AG08395 (cell line): Measurements from ENCODE around the gene YBEY.
A peak's percentile ranks its signal among the peaks of the same experiment; 100 is the strongest.
"Not testable (repeated sequence)": the region's sequence is repeated elsewhere in the genome, so short reads cannot be mapped to it uniquely, and the experiment has no call there.

ENCODE experiments used
- DNase-seq: peaks from one replicate; pipeline ENCODE4 v3.0.0; 2012; ENCODE audit warnings: mixed read lengths, low spot score

YBEY gene, protein sequence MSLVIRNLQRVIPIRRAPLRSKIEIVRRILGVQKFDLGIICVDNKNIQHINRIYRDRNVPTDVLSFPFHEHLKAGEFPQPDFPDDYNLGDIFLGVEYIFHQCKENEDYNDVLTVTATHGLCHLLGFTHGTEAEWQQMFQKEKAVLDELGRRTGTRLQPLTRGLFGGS

DNA sequence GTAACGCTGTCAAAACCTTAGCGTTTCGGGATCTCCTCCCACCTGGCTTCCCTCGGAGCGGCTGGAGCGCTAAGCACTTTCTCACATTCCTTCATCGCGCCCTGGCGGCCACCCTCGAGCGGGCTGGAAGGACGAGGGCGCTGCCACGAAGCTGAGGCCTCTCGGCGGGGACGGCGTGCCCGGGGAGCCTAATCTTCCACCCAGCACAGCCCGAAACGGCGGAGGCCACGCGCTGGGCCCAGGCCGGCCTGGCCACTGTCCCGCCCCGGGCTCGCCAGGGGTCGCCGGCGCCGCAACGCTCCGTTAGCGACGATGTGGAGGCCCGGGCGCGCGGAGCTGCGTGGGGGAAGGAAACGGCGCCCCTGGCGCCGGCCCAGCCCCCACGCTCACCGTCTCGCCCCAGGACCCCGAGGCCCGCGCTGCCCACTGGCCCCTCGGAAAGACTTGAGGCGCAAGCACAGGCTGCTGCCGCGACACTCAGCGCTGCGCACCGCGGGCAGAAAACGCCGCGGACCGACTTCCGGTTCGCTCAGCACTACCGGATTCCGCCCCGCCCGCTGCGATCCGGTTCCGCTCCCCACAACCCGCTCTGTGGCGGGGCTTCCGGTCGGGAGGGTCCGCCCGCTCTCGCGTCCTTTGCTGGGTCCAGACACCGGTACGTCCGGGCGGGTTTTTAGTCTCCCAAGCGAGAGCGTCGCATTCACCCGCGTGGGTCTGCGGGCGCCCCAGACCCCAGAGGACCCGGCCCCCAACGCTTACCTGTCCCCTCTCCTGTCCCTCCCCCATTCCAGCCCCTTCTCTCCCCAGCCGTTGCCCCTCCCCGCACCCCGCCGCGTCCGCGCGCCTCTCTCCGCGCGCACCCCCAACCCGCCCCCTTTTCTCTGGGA lies at the start of gene YBEY:
YBEY (plus strand) TSS at position 582 of the 887 bp plus-strand sequence. CDS start 572 bp downstream, outside the sequence.
- peak; percentile 94 for DNase-seq

DNA sequence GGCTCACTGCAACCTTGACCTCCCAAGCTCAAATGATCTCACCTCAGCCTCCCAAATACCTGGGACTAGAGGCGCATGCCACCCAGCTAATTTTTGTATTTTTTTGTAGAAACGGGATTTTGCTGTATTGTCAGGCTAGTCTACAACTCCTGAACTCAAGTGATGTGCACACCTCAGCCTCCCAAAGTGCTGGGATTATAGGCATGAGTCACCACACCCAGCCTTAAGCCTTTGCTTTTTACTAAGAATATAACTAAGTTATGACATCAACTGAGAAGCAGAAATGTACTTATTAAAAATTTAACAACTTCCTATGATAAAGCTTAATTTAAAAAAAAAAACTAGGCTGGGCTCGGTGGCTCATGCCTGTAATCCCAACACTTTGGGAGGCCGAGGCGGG lies 48.7 kb upstream of the YBEY start:
- DNase-seq, result no peak

DNA sequence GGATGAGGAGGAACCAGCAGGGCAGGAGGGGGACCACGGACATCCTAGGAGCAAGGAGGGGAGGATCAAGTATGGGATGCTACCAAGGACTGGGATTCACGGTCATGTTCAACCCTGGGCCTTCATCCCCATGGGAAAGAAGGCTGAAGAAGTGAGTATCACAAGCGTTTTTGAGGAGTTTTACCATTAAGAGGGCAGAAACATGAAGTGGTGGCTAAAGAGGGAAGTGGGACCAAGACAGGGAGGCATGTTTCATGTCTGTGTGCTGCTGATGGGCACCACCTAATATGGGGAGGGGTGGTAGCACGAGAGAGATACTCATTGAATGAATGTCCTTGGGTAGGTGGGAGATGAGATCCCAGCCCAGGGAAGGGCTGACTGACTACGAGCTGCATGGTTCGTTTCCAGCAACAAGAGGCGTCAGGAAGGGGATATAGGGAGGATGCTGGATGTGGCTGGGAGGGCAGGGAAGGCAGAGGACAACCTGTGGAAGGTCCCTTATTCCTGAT lies 46.3 kb upstream of the YBEY start:
- DNase-seq, result no peak

DNA sequence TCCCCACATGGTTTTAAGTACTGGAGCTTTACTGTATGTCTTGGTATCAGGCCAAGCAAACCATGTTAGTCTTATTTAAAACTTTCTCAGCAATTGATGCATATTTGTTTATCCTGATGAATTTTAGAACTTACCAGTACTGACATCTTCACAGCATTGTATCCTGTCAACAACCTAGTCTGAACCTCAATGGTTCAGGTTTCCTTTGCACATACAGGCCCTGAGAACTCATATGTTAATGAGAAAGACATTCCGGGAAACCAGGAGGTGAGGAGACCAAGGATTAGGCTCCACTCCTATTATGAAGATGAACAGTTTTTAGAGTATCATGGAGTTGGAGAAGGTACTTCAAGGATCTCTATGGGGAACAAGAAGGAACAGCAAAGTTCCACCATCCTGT lies 44.6 kb upstream of the YBEY start:
- not testable (repeated sequence) for DNase-seq

DNA sequence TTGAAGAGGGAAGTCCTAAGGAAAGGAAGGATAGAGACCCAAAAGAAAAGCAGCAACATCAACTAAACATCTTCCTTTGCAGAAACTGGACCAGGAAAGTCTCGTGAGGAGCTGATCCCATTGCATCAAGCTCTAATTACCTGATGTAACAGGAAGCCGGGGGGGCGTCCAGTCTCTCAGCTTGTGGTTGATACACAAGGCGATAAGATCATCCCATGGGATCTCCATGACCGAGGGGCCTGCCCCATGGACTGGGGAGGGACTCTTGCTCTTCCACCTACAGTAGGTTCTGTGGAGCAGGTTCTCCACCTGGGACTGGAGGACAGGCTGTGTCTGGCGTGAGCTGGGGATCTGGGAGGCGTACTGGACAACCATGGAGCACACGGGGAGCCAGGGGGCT lies 42.8 kb upstream of the YBEY start:
- DNase-seq, result no peak

DNA sequence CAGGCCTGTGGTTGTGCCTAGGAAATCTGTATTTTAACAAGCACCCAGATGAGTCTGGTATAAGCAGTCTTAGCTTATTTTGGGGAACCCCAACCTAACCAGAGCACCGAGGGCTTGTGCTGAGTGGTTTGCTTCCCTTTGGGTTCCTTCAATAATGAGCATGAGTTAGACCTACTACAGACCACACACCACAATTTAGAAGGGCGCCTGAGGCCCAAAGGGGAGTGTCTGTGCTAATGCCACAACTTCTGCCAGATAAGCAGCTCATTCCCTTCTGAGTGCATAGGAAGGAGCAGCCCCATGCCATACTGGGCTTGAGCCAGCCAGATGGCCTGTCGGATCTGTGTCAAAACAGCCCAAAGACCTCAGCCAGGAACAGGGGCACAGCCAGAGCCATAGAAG lies 42.2 kb upstream of the YBEY start:
- DNase-seq, result no peak

DNA sequence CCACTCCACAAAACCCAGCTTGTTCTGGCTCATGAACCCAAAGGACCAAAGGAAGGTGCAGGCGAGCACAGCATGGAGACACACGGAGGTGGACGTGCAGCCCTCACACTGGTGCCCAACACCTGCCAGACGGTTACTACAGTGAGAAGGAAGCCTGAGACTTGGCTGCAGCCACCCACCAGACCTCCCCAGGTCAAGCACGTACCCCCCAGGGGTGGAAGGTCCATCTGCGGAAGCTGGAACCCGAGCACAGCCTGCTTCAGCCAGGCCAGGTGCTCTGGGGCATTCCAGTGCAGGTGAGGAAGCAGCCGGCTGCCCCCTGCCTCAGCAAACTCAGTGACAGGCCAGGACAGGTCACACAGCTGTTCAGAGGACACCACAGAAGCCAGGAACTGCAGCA lies 41.5 kb upstream of the YBEY start:
- no peak for DNase-seq

DNA sequence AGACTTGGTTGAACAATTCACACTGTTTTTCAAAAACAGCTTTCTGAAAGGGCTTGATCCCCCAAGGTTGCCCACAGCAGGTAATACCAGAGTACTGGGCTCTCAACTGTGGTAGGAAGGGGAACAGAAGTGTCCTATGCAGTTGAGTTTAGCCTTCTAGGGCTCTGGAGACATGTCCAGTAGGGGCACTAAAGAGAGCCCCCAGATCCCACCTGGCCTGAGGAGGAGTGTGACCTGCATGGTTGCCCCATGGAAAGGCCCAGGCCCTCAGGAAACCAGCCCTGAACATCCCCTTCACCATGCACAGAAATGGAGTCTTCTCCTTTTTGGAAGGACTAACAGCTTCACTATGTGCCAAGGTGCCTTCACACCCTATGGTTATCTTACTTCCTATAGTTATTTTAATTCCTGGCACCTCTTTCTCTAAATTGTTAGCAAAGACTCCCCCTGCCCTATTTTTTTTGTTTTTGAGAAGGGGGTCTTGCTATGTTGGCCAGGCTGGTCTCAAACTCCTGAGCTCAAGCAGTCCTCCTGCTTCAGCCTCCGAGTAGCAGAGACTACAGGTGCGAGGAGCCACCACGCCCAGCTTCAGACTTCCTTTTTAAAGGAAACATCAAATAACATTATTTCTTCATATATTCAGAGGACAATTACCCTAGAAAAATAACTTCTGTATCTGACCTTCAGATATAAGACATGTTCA lies 40.8 kb upstream of the YBEY start:
- no peak for DNase-seq

DNA sequence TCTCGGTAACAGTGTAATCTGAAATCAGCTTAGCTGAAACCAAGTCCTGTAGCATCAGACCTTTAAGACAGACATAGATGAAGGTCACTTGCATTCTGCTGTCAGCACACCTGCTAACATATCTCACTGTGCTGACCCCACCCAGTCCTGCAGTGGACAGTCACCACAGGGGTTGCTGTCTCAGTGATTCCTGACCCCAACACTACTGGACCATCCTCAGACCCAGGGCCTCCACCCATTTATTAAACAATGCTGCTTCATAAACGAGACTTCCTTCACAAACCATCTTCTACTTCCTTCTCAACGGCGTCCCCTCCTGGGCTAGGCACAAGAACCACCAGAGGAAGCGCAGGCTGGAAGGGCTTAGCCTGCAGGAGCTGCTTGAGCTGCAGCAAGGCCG lies 39.8 kb upstream of the YBEY start:
- DNase-seq, result no peak

DNA sequence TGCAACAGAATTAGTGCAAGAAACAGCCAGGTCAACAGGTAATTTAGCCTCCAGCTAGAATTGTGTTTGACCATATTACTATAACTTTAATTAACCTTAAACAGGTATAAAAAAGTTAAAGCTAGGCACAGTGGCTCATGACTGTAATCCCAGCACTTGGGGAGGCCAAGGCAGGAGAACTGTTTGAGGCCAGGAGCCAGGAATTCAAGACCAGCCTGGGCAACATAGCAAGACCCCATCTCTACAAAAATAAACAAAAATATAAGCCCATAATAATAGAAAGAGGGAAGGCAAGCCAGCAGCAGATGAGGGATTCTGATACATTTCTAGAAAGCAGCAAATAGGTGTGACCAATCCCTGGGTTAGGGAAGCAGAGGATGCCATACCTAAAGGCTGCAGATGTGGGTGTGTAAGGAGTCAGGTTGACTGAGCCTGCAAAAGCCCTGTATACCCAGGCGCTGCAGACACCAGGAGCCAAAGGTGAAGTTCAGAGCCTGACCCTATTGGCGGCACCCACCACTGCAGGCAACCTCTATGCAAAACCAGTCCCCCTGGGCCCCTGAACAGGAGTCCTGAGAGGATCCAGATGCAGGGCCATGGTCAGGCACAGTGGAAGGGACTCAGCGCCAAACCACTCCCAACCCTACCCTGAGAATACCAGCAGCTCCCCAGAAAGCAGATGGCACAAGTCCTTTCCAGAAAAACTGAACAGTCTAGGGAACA lies 38.3 kb upstream of the YBEY start:
- no peak for DNase-seq

DNA sequence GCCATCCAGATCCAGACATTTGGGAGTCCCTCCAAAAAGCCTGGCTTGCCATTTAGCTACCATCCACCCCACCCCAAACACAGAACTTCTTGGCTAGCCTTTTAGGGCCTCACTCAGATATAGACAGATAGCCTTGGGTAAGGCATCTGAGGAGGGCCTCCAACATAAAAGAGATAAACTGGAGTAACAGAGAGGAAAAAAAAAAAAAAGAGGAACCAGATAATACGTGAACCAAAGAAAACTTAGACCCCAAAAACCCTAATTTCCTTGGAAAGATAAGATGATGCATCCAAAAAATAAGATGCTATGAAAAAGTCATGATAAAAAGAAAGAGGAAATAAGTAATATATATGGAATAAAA lies 37.7 kb upstream of the YBEY start:
- no peak for DNase-seq

DNA sequence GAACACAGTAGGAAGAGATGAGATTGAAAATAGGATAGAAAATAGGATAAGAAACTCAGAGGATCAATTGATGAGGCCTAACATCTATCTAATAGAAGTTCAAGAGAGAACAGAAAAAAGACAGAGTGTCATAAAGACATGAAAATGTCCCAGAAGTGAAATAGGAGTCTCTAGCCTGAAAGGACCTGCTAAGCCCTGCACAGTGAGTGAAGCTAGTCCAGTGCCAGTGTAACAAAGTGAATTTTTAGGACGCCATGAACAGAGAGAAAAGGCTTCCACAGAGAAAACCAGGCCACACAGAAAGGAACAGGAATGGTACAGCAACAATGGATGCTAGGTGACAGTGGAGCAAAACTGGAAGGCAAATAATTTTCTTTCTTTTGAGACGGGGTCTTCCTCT lies 37.3 kb upstream of the YBEY start:
- no peak for DNase-seq

DNA sequence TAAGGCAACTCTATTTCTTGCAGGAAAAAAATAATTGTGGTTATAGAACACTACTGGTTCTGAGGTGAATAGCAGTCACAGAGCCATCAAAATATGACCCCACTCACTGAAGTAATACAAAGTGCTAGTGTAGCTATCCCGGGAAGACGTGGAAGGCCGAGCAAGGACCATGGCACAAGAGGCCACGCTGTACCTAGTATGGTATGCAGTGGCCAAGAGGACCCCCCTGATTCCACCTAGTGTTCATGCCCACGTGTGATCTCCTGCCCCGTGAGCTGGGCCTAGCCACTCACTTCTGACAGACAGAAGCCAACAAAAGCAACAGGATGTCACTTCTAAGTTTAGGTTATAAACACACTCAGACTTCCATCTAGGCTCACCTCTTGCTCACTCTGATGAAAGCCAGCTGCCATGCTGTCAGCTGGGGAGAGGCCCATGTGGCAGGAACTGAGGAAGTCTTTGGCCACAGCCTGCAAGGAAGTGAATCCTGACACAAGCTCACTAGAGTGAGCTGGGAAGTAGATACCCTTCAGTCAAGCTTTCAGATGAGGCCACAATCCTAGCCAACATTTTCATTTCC lies 35.9 kb upstream of the YBEY start:
- DNase-seq, result no peak

DNA sequence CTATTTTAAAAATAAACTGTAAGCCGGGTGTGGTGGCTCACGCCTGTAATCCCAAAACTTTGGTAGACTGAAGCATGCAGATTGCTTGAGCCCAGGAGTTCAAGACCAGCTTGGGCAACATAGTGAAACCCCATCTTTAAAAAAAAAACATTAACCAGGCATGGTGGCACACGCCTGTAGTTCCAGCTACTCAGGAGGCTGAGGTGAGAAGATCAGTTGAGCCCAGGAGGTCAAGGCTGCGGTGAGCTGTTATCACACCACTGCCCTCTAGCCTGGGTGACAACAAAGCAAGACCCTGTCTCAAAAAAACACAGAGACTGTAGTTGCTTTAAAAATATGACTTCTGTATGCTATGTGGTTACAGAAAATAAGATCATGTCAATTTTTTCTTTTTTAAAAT lies 33.3 kb upstream of the YBEY start:
- DNase-seq, result no peak

DNA sequence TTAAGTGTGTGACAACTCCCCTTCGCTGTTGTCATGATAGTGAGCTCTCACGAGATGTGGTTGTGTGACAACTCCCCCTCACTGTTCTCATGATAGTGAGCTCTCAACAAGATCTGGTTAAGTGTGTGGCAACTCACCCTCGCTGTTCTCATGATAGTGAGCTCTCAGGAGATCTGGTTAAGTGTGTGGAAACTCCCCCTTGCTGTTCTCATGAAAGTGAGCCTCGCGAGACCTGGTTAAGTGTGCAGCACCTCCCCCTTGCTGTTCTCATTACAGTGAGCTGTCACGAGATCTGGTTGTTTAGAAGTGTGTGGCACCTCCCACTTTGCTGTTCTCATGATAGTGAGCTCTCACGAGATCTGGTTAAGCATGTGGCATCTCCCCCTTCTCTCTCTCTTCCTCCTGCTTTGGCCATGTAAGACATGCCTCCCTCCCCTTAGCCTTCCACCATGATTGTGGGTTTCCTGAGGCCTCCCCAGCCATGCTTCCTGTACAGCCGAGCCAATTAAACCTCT lies 32.5 kb upstream of the YBEY start:
- DNase-seq, result no peak

DNA sequence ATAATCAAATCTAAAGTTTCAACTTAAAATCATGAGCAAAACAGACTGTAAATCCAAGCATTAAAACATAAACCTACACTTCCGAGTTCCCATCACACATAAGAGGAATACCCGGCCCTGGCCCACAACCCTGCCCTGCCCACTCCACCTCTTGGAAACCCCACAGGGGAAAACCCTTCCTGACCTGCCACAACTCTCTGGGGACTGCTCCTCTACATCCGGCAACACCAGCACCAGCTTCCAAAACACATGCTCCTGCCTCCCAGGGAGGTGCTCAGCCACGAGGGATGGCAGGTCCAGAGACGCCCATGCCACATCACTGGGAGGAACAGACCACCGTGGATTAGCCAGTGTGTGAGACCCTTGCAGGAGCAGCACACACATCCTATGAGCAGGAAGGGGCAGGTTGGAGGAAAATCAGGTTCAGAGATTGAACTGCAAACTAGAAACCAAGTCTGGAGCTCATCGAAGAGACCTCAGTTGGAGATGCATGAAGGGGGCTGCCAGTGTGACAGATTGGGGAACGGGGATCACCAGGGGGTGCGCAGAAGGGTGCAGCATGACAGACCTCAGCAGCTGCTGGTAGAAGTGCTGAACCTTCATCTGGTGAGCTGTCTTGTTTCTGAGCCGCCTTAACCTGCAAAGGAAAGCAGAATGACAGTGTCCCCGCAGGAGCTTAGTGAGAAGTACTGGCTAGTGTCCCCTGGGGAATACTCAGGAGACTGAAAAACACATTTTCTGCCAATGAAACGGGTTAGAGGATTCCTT lies 31.8 kb upstream of the YBEY start:
- no peak for DNase-seq

DNA sequence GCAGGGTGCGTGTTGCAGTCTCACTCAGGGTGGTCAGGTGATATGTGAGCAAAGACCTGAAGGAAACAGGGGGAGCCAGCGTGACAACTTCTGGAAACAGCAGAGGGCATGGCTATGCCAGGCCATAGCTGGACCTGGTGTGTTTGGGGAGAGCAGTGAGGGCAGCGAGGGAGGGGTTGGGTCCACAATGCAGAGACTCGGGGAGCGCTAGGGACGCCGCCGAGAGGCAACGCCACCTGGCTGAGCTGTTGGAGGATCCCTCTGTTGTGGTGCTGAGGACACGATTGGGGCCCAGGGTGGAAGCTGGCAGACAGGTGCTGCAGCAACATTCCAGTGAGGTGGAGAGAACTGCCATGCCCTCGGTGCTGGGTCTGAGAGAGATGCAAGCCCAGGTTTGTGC lies 31.0 kb upstream of the YBEY start:
- no peak for DNase-seq

DNA sequence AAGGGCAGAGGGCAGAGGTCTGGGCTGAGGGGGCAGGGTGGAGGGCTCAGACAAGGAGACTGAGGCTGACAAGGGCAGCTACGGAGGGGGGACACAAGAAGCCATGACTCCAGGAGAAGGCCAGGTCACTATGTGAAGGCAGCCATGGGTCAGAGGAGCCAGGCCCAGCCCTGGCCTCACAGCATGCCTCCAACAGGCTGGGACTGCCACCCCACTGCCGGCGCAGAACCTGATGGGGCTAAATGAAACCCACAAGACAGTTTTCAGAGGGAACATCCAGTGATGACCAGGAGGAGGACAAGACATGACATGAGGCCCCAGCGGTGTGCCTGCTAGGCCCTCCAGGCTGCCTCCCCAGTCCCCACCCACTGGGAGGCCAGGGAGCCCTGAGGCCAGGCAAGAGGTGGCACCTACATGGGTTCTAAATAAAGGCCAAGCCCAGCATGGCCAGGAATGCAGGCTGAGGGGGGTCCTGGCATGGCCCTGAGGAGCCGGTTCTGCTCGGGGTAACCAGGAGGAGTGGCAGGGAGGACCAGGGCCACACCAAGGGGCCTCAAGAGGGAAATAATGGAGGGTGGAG lies 30.3 kb upstream of the YBEY start:
- DNase-seq, result no peak

DNA sequence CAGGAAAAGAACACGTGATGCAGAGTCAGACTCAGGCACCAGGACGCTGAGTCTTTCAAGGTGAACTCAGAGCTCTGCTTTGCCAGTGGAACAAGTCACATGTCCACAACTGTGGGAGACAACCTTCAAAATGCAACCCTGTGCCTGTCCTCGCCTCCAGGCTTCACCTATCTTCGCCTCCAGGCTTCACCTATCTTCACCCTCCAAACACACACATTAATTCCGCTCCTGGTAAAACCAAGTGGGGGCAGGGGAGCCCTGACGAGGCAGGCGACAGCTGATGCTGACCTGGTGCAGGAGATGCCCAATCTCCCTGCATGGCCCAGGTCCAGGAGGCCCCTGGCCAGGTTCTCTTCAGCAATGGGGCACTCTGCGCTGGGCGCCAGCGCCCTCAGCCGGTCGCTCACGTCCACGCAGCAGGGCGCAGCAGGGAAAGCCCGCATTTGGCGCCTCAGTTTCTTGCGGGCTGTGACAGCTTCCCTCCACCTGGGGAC lies 29.6 kb upstream of the YBEY start:
- no peak for DNase-seq

DNA sequence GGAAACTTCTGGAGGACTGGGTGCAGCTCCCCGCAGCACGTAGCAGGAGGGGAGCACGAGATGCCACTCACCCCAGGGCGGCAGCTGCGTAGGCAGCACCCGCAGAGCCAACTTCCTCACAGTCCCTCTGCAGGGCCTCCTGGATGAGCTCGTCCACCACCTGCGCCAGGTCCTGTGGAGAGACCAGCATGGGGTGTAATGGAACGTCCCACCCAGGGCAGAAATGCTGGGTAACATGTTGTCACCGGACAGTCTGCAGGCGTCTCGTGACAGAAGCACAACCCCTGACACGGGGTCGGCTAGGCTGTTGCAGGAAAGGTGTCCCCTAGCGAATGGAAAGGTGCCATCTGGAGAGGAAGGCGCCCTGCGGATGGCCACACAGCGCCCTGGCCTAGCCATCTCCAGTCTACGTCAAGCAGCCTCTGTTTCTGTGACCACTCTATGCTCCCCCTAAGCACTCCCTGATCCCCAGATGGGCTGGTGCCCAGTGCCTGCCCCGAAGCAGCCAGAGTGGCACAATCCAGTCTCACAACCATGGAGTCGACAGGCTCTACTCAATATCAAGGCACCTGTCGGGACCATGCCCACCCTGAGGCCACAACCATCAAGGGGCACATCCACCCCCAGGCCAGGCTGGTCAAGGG lies 22.0 kb upstream of the YBEY start:
- no peak for DNase-seq
